Myocyte (in vitro differentiated cells): ENCODE measurements around the gene APP. TPM values are rescaled to one million over a fixed set of nuclear protein-coding genes. Genes with fewer than 3 reads are reported as not detected.

Experiments
- DNase-seq: peaks from one replicate; pipeline ENCODE4 v3.0.0-alpha.2; 2012; ENCODE audit warnings: low read depth
- total RNA-seq: library from RNA; depleted of rRNA; stranded (reverse); fragments of >200 nt; gene quantifications from 2 replicates; pipeline ENCODE4 v1.2.3, GENCODE V29; 2014

The APP gene
- total RNA-seq, 1 donor from 2014 or later = 576 TPM

- no peak for DNase-seq
Observed at GRCh38 chr21:25909341-25909740, 261.2 kb downstream of the APP start.

DNA sequence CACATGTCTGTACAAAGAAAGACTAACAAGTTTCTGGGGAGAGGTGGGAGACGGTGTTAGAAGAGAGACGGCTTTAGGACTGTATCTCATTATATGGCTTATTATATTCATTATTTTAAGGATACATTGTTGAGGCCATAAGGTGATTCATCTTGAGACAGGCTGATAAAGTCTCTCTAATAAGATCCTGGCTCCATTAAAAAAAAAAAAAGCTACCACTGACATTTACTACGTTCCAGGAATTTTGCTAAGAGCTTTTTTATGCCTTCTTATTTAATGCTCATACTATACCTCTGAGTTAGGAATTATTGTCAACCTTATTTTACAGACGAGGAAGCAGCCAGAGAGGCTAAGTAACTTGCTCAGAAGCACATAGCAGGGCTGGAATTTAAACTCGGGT is 262.1 kb downstream of the APP start:
- DNase-seq = no peak

- DNase-seq = no peak
Observed at GRCh38 chr21:25907573-25908275, 262.8 kb downstream of the APP start.

DNA sequence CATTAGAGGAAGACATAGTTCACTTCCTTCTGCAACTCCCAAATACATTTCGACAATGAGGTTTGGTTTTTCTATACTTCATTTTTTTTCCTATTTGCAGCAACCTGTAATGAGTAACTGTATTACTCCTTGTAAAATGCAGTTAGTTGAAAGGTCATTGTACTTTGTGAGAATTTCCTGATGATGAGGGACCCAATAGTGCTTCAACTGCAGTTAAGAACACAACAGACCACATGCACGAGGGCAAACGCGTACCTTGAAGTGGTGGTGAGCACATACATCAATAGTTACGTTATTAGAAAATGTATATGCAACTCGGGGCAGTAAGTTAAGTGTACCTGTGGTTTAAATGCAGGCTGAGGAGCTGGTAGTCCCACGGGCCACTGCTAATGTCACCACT is 264.0 kb downstream of the APP start:
- no peak for DNase-seq

DNA sequence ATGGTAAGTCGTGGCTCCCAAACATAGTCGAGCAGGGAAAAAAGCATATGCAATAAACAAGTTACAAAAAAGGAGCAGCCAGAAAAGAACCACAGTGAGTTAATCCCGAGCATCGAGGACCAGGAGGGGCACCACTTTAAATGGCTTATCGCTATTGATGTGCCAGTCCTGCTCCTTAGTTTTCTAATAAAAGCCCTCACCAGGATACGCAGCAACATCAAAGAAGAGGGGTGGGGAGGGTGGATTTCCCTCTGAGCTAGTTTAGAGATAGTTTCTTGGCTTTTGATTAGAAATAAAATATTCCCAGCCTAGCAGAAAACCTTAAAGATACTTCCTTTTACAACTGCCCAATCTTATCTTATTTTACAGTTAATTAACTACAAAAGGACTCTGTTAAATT is 265.4 kb downstream of the APP start:
- no peak for DNase-seq

DNA sequence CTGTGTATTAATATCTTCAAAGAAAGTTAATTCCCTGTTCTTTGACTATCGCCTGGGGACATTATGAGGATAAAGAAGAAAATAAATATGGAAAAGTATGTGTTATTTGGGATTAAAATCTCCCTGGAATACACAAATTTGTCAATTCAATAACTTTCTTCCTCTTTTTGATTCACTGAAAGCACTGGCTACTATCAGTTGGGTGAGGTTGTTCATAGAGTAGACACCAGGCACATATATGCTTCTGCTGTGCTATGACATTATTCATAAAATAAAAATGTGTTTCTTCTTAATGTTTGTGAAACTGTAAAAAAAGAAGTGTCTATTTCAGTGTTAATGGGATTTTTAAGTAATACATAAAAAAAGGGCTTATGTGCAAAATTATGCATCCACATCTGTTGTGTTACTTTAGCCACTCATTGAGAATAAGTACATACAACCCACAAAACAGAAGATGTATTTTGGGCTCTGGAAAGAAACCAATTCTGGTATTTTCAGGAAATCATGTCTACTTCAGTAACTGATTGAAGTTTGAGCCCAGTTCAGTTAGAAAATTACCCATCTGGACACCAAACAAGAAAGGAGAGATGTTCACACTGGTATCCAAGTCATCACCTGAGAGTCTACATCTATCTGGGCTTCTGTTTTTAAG is 266.4 kb downstream of the APP start:
- no peak for DNase-seq

DNA sequence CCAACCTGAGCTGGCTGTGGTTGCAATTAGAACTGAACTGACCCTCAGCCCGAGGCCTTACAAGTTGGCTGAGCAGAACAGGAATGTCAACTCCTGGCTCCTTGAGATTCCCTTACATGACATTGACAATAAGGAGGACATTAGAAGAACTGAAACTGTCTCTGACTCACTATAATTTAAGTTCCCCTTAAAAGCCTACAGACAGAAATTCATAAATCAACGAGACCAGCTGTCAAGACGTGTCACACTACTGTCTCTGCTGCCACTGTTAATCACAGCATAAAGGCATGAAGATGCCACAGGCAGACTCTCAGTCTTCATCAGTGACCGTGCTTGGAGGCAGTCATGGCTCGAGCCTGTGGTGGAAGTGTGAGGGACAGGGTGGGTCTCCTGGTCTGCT is 267.0 kb downstream of the APP start:
- peak; percentile 90 for DNase-seq

- no peak for DNase-seq
Observed at GRCh38 chr21:25901330-25901979, 269.1 kb downstream of the APP start.

- no peak for DNase-seq
Observed at GRCh38 chr21:25898671-25899070, 271.9 kb downstream of the APP start.

- DNase-seq = no peak
Observed at GRCh38 chr21:25897383-25897782, 273.2 kb downstream of the APP start.

- DNase-seq = no peak
Observed at GRCh38 chr21:25896501-25897056, 274.0 kb downstream of the APP start.

- DNase-seq = peak; percentile 51
Observed at GRCh38 chr21:25895565-25896205, 274.9 kb downstream of the APP start.

GRCh38 chr21:25893191-25893590 is 277.4 kb downstream of the APP start:
- DNase-seq = no peak

GRCh38 chr21:25891596-25891995 is 279.0 kb downstream of the APP start:
- DNase-seq = no peak

- no peak for DNase-seq
Observed at GRCh38 chr21:25890001-25890400, 280.6 kb downstream of the APP start.

DNA sequence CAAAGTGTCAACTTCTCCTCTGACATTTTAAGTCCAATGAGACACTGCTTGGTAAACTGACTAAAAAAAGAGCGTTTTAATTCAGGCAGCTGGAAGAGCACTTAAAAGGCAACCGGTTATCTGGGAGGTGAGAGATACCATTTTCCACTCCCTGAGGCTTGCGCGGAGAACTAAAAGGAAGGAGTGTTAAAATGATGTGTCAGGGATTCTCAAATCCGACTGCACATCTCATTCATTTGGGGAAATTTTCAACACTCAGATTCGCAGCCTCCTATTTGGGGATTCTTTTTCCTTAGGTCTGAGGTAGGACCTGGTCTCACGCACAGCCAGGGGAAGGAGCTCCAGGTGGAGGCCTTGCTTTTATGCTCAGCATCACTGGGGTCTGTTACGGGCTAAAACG is 281.9 kb downstream of the APP start:
- DNase-seq = no peak

DNA sequence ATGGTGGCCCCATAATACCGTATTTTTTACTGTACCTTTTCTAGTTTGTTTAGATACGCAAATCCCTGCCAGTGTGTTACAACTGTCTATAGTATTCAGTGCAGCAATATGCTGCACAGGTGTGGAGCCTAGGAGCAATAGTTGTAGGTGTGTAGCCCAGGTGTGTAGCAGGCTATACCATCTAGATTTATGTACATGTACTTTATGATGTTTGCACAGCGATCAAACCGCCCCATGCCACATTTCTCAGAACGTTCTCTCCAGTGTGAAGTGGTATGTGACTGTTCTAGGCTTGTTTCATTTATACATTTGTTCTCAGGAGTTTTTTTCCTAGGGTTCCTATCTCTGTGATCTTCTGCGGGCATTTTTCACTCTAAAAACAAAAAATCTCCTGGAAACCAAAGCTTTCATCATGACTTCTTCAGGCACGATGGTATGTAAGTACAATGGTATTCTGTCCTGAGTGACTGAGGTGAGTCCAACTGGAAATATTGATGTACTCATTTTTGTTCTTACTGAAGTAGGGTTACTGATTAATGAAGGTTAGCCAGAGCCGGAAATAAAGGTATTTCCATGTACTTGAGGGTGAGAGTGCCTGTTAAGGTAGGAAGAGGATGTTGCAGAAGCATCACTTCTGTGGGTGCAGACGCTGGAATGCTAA is 282.8 kb downstream of the APP start:
- no peak for DNase-seq

DNA sequence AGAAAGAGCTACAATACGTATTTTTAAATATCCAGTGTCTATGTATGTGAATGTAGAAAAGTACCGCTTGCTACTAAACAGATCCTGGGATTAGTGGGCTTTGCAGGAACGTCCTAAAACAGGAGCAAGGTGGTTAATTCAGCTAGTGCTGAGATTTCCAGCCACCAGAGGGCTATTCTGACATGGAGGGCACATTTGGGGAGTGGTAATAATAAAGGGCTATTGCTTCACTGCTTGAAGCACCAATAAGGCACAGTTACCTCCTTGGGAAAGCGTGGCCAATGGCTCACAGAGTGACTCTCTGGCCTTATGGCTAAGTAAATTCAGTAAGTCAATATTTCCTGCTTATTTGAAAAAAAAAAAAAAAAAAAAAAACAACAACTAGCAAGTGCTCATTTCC is 283.4 kb downstream of the APP start:
- DNase-seq = no peak

GRCh38 chr21:25885880-25886279 is 284.7 kb downstream of the APP start:
- DNase-seq = no peak

DNA sequence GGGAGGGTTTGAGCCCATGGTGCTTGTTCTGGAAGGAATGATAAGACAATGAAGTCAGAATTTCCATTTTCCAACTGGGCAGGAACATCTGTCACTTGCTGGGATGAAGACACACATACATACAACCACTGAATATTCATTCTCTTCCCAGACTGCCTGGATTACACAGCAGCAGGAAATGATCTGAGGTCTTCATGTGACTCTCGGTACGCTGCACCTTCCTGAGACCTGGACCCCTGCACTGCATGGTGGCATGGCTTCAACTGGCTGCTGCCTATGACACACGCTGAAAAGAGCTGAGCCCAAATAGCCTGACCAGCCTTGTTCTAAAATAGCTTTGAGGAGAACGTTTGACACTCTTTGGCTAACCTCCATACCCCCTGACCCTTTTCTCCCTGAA is 285.2 kb downstream of the APP start:
- no peak for DNase-seq

GRCh38 chr21:25884311-25884710 is 286.3 kb downstream of the APP start:
- DNase-seq = no peak
